ENCODE measurements around the gene AIMP2. TPM values are rescaled to one million over a fixed set of nuclear protein-coding genes. Genes with fewer than 3 reads are reported as not detected.

Gene AIMP2
- total and polyA plus RNA-seq, 2 of the 8 experiments (the other 6 are each of a cell fraction or from before 2014, with no cell fraction given): 85.6 to 99.0 TPM

GRCh38 chr7:6008668-6009611 is at the start of gene AIMP2, which contains the start of gene PMS2 (continued):
- no peak for TF ChIP-seq CHD7 (IDR thresholded peaks at IDR 0.05; ENCODE audit: insufficient replicate concordance, low read length)
- peak; percentile 93 to 99 for TF ChIP-seq POLR2A (IDR thresholded peaks at IDR 0.05; ENCODE audit: control extremely low read depth in 1 of 2, low read depth in 2 of 2, low read length in 2 of 2)
- no peak for TF ChIP-seq GABPA (IDR thresholded peaks at IDR 0.05; ENCODE audit: borderline replicate concordance, insufficient read depth, low read length)
- no peak for TF ChIP-seq EGR1 (IDR thresholded peaks at IDR 0.05; ENCODE audit: borderline replicate concordance, low read depth, low read length)
- no peak for TF ChIP-seq BACH1 (IDR thresholded peaks at IDR 0.05; ENCODE audit: low read length)
- TF ChIP-seq RNF2 (IDR thresholded peaks at IDR 0.05; ENCODE audit: borderline replicate concordance, low read depth, low read length, missing control alignments, poor library complexity, severe bottlenecking): no peak
- peak; percentile 18; the same call in 1 of the 2 replicates for TF ChIP-seq RBBP5 (IDR thresholded peaks at IDR 0.05; ENCODE audit: borderline replicate concordance, low read depth, low read length)
- TF ChIP-seq KDM4A (IDR thresholded peaks at IDR 0.05; ENCODE audit: low read depth, low read length, severe bottlenecking): peak; percentile 57
- peak; percentile 58 for TF ChIP-seq NRF1 (IDR thresholded peaks at IDR 0.05; ENCODE audit: low read depth, low read length)

Data from H1 (cell line).